Testis (tissue), 2 donors: Measurements from ENCODE around the gene IGFL1.

Experiments
- CTCF ChIP-seq, 3 experiments: fragments of 450-650 bp in 2 of 3; fragments of 200-600 bp in 1 of 3; sonication (generic) in 1 of 3; IDR thresholded peaks; one replicate each; pipeline ENCODE4 v1.5.1; 2016 to 2019; ENCODE audit warnings: antibody characterized with exemption in 3 of 3, mild to moderate bottlenecking in 2 of 3, moderate library complexity in 1 of 3
- POLR2A ChIP-seq: fragments of 450-650 bp; IDR thresholded peaks from one replicate; pipeline ENCODE4 v1.6.1; 2017; ENCODE audit warnings: antibody characterized with exemption, mild to moderate bottlenecking, moderate library complexity

GRCh38 chr19:46279177-46279576, 49.6 kb downstream of the IGFL1 start:
- TF ChIP-seq POLR2A: no peak
- TF ChIP-seq CTCF (IDR thresholded peaks at IDR 0.05): no peak
